ENCODE results near the gene CADM1. TPM values are rescaled to one million over a fixed set of nuclear protein-coding genes. Genes with fewer than 3 reads are reported as not detected.

CADM1 gene
- total RNA-seq, 1 donor = 0.45 TPM

DNA sequence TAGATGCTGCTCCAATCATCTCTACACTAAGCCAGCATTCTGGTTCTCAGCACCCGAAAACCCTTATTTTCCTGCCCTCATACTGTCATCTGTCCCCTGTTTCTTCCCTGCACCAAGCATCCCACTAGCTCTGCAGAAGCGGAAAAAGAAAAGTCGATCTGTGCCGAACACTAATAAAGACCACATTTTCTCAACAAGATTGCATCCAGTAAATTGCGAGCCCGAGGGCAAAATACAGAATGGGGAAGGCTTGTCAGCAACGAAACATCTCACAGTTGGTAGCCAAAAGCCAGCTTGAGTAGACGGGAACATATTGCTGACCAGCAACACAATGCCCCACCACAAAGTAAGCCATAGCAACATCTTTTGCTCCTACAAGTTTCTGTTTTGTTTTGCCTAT, 227.4 kb downstream of the CADM1 start:
- DNase-seq (ENCODE audit: low read depth) = no peak
- TF ChIP-seq, protein P1, sequence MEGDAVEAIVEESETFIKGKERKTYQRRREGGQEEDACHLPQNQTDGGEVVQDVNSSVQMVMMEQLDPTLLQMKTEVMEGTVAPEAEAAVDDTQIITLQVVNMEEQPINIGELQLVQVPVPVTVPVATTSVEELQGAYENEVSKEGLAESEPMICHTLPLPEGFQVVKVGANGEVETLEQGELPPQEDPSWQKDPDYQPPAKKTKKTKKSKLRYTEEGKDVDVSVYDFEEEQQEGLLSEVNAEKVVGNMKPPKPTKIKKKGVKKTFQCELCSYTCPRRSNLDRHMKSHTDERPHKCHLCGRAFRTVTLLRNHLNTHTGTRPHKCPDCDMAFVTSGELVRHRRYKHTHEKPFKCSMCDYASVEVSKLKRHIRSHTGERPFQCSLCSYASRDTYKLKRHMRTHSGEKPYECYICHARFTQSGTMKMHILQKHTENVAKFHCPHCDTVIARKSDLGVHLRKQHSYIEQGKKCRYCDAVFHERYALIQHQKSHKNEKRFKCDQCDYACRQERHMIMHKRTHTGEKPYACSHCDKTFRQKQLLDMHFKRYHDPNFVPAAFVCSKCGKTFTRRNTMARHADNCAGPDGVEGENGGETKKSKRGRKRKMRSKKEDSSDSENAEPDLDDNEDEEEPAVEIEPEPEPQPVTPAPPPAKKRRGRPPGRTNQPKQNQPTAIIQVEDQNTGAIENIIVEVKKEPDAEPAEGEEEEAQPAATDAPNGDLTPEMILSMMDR (IDR thresholded peaks at IDR 0.05; ENCODE audit: insufficient read depth, low read length) = no peak
- no peak overlapping the region for H3K4me3 ChIP-seq (ENCODE audit: low read depth, low read length)

DNA sequence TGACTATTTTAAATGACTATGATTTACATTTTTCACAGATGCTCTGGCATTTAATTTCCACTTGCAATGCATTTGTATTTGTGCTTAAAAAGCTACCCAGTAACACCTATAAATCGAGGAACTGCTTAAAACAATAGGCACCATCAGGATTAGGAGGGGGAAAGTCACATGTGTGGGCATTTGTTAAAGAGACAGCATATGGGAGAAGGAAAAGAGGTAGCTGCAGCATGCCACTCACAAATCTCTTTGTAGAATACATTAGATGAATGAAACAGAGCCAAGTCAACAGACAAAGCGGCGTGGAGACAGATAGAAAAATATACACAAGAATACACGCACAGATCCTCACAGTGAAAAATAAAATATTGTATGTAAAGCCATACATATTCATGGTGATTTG, 228.0 kb downstream of the CADM1 start:
- no peak overlapping the region for H3K4me3 ChIP-seq (ENCODE audit: low read depth, low read length)
- TF ChIP-seq, protein P1 (IDR thresholded peaks at IDR 0.05; ENCODE audit: insufficient read depth, low read length) = no peak
- DNase-seq (ENCODE audit: low read depth) = no peak

- DNase-seq (ENCODE audit: low read depth) = no peak
- no peak overlapping the region for H3K4me3 ChIP-seq (ENCODE audit: low read depth, low read length)
- TF ChIP-seq, protein P1 (IDR thresholded peaks at IDR 0.05; ENCODE audit: insufficient read depth, low read length) = no peak
These were observed 229.2 kb downstream of the CADM1 start for GRCh38 chr11:115275045-115275444.

GRCh38 chr11:115272925-115273324, 231.3 kb downstream of the CADM1 start:
- TF ChIP-seq, protein P1 (IDR thresholded peaks at IDR 0.05; ENCODE audit: insufficient read depth, low read length) = no peak
- no peak overlapping the region for H3K4me3 ChIP-seq (ENCODE audit: low read depth, low read length)
- no peak for DNase-seq (ENCODE audit: low read depth)

DNA sequence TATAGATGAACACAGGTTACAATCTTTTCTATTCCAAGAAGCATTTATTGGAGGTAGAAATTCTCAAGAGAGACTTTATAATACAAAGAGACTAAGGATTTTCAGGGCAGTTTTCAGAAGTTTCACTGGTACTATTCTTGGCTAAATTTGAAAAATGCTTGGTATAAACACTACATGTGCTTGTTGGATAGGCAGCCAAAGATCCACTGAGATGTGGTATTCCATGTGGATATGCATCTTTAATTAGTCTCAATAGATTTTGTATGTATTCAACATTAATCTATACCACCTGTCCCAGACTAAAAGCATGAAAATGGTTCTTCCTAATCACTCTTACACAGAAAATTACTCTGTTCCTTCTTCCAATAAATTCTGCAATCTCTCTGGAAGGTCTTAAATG, 232.6 kb downstream of the CADM1 start:
- no peak for DNase-seq (ENCODE audit: low read depth)
- TF ChIP-seq, protein P1 (IDR thresholded peaks at IDR 0.05; ENCODE audit: insufficient read depth, low read length) = no peak
- H3K4me3 ChIP-seq (ENCODE audit: low read depth, low read length) = no peak overlapping the region

- H3K4me3 ChIP-seq (ENCODE audit: low read depth, low read length) = no peak overlapping the region
- TF ChIP-seq, protein P1 (IDR thresholded peaks at IDR 0.05; ENCODE audit: insufficient read depth, low read length) = no peak
- no peak for DNase-seq (ENCODE audit: low read depth)
These were observed 234.8 kb downstream of the CADM1 start for GRCh38 chr11:115269191-115269950.

- TF ChIP-seq, protein P1 (IDR thresholded peaks at IDR 0.05; ENCODE audit: insufficient read depth, low read length) = no peak
- DNase-seq (ENCODE audit: low read depth) = no peak
- no peak overlapping the region for H3K4me3 ChIP-seq (ENCODE audit: low read depth, low read length)
These were observed 236.3 kb downstream of the CADM1 start for GRCh38 chr11:115267871-115268270.

Data from fibroblast of the aortic adventitia (primary cell).